ENCODE measurements around the gene ZBTB7C. TPM values are rescaled to one million over a fixed set of nuclear protein-coding genes. Genes with fewer than 3 reads are reported as not detected.
A peak's percentile ranks its signal among the peaks of the same experiment; 100 is the strongest.

Gene ZBTB7C
- polyA plus RNA-seq, 1 donor: 1.7 TPM

GRCh38 chr18:48371854-48372602, 37.2 kb downstream of the ZBTB7C start:
- H3K4me3 ChIP-seq (ENCODE audit: low read length): no peak overlapping the region
- no peak for DNase-seq
- no CpG with 5 or more reads among the region's 7 CpGs for WGBS (ENCODE audit: insufficient coverage, low lambda C conversion rate)
- no peaks in the 10 kb centered on the region for H3K36me3 ChIP-seq (ENCODE audit: control insufficient read depth, insufficient read depth, low read length)
- no peak overlapping the region for H3K27ac ChIP-seq (ENCODE audit: low read length)
- H3K27me3 ChIP-seq (ENCODE audit: control insufficient read depth, insufficient read depth, low read length): peaks cover 15% of the 10 kb centered on the region
- no peaks in the 10 kb centered on the region for H3K4me1 ChIP-seq (ENCODE audit: control insufficient read depth, insufficient read depth, low read length)
- no peaks in the 10 kb centered on the region for H3K9me3 ChIP-seq (ENCODE audit: control insufficient read depth, low read depth, low read length)

- Histone ChIP-seq H3K36me3 (ENCODE audit: control insufficient read depth, insufficient read depth, low read length) (no peaks in the 10 kb centered on the region), H3K4me3 (ENCODE audit: low read length) (no peak overlapping the region), H3K4me1 (ENCODE audit: control insufficient read depth, insufficient read depth, low read length) (no peaks in the 10 kb centered on the region), H3K27me3 (ENCODE audit: control insufficient read depth, insufficient read depth, low read length) (peaks cover 4% of the 10 kb centered on the region), H3K27ac (ENCODE audit: low read length) (no peak overlapping the region), H3K9me3 (ENCODE audit: control insufficient read depth, low read depth, low read length) (no peaks in the 10 kb centered on the region)
- no peak for DNase-seq
- no CpG with 5 or more reads among the region's 4 CpGs for WGBS (ENCODE audit: insufficient coverage, low lambda C conversion rate)
Measured at GRCh38 chr18:48367557-48367956, 41.6 kb downstream of the ZBTB7C start.

GRCh38 chr18:48365965-48366364, 43.2 kb downstream of the ZBTB7C start:
- Histone ChIP-seq H3K4me1 (ENCODE audit: control insufficient read depth, insufficient read depth, low read length) (no peaks in the 10 kb centered on the region), H3K27me3 (ENCODE audit: control insufficient read depth, insufficient read depth, low read length) (peaks cover 4% of the 10 kb centered on the region), H3K4me3 (ENCODE audit: low read length) (no peak overlapping the region), H3K9me3 (ENCODE audit: control insufficient read depth, low read depth, low read length) (no peaks in the 10 kb centered on the region), H3K36me3 (ENCODE audit: control insufficient read depth, insufficient read depth, low read length) (no peaks in the 10 kb centered on the region), H3K27ac (ENCODE audit: low read length) (no peak overlapping the region)
- no peak for DNase-seq

- WGBS (ENCODE audit: insufficient coverage, low lambda C conversion rate): no CpG with 5 or more reads among the region's 5 CpGs
- H3K4me1 ChIP-seq (ENCODE audit: control insufficient read depth, insufficient read depth, low read length): no peaks in the 10 kb centered on the region
- no peaks in the 10 kb centered on the region for H3K36me3 ChIP-seq (ENCODE audit: control insufficient read depth, insufficient read depth, low read length)
- H3K27me3 ChIP-seq (ENCODE audit: control insufficient read depth, insufficient read depth, low read length): peaks cover 4% of the 10 kb centered on the region
- no peak overlapping the region for H3K27ac ChIP-seq (ENCODE audit: low read length)
- DNase-seq: no peak
- H3K9me3 ChIP-seq (ENCODE audit: control insufficient read depth, low read depth, low read length): no peaks in the 10 kb centered on the region
- H3K4me3 ChIP-seq (ENCODE audit: low read length): no peak overlapping the region
Measured at GRCh38 chr18:48364146-48364545, 45.0 kb downstream of the ZBTB7C start.

GRCh38 chr18:48363175-48363574, 46.0 kb downstream of the ZBTB7C start:
- WGBS (ENCODE audit: insufficient coverage, low lambda C conversion rate): 38% methylated on average over 1 of the region's 3 CpGs
- DNase-seq: no peak
- H3K4me1 ChIP-seq (ENCODE audit: control insufficient read depth, insufficient read depth, low read length): no peaks in the 10 kb centered on the region
- H3K9me3 ChIP-seq (ENCODE audit: control insufficient read depth, low read depth, low read length): no peaks in the 10 kb centered on the region
- no peaks in the 10 kb centered on the region for H3K36me3 ChIP-seq (ENCODE audit: control insufficient read depth, insufficient read depth, low read length)
- no peak overlapping the region for H3K27ac ChIP-seq (ENCODE audit: low read length)
- H3K27me3 ChIP-seq (ENCODE audit: control insufficient read depth, insufficient read depth, low read length): peaks cover 4% of the 10 kb centered on the region
- H3K4me3 ChIP-seq (ENCODE audit: low read length): no peak overlapping the region

GRCh38 chr18:48361801-48362200, 47.4 kb downstream of the ZBTB7C start:
- WGBS (ENCODE audit: insufficient coverage, low lambda C conversion rate): no CpG with 5 or more reads among the region's 4 CpGs

GRCh38 chr18:48360376-48361021, 48.7 kb downstream of the ZBTB7C start:
- H3K27ac ChIP-seq (ENCODE audit: low read length): no peak overlapping the region
- no peak overlapping the region for H3K4me3 ChIP-seq (ENCODE audit: low read length)
- no peaks in the 10 kb centered on the region for H3K36me3 ChIP-seq (ENCODE audit: control insufficient read depth, insufficient read depth, low read length)
- 93% methylated on average over 3 of the region's 9 CpGs for WGBS (ENCODE audit: insufficient coverage, low lambda C conversion rate)
- peaks cover 3% of the 10 kb centered on the region for H3K4me1 ChIP-seq (ENCODE audit: control insufficient read depth, insufficient read depth, low read length)
- H3K27me3 ChIP-seq (ENCODE audit: control insufficient read depth, insufficient read depth, low read length): peaks cover 4% of the 10 kb centered on the region
- no peaks in the 10 kb centered on the region for H3K9me3 ChIP-seq (ENCODE audit: control insufficient read depth, low read depth, low read length)
- no peak for DNase-seq

More at GRCh38 chr18:48361801-48362200, 47.4 kb downstream of the ZBTB7C start:
- DNase-seq: no peak
- Histone ChIP-seq H3K4me3 (ENCODE audit: low read length) (no peak overlapping the region), H3K4me1 (ENCODE audit: control insufficient read depth, insufficient read depth, low read length) (peaks cover 3% of the 10 kb centered on the region), H3K27ac (ENCODE audit: low read length) (no peak overlapping the region), H3K9me3 (ENCODE audit: control insufficient read depth, low read depth, low read length) (no peaks in the 10 kb centered on the region), H3K27me3 (ENCODE audit: control insufficient read depth, insufficient read depth, low read length) (peaks cover 4% of the 10 kb centered on the region), H3K36me3 (ENCODE audit: control insufficient read depth, insufficient read depth, low read length) (no peaks in the 10 kb centered on the region)

GRCh38 chr18:48359626-48360025, 49.6 kb downstream of the ZBTB7C start:
- no CpG with 5 or more reads among the region's 3 CpGs for WGBS (ENCODE audit: insufficient coverage, low lambda C conversion rate)
- Histone ChIP-seq H3K36me3 (ENCODE audit: control insufficient read depth, insufficient read depth, low read length) (no peaks in the 10 kb centered on the region), H3K4me3 (ENCODE audit: low read length) (no peak overlapping the region), H3K9me3 (ENCODE audit: control insufficient read depth, low read depth, low read length) (no peaks in the 10 kb centered on the region), H3K4me1 (ENCODE audit: control insufficient read depth, insufficient read depth, low read length) (peaks cover 3% of the 10 kb centered on the region), H3K27ac (ENCODE audit: low read length) (no peak overlapping the region), H3K27me3 (ENCODE audit: control insufficient read depth, insufficient read depth, low read length) (peaks cover 4% of the 10 kb centered on the region)
- no peak for DNase-seq

GRCh38 chr18:48358868-48359267, 50.3 kb downstream of the ZBTB7C start:
- no peaks in the 10 kb centered on the region for H3K27me3 ChIP-seq (ENCODE audit: control insufficient read depth, insufficient read depth, low read length)
- DNase-seq: no peak

GRCh38 chr18:48356909-48357631, 52.1 kb downstream of the ZBTB7C start:
- WGBS (ENCODE audit: insufficient coverage, low lambda C conversion rate): no CpG with 5 or more reads among the region's 11 CpGs
- no peaks in the 10 kb centered on the region for H3K27me3 ChIP-seq (ENCODE audit: control insufficient read depth, insufficient read depth, low read length)
- no peaks in the 10 kb centered on the region for H3K36me3 ChIP-seq (ENCODE audit: control insufficient read depth, insufficient read depth, low read length)
- no peak overlapping the region for H3K4me3 ChIP-seq (ENCODE audit: low read length)
- H3K9me3 ChIP-seq (ENCODE audit: control insufficient read depth, low read depth, low read length): no peaks in the 10 kb centered on the region
- peak in 1 of 2 donors; percentile 32 for DNase-seq
- no peak overlapping the region for H3K27ac ChIP-seq (ENCODE audit: low read length)
- H3K4me1 ChIP-seq (ENCODE audit: control insufficient read depth, insufficient read depth, low read length): peaks cover 3% of the 10 kb centered on the region

More at GRCh38 chr18:48358868-48359267, 50.3 kb downstream of the ZBTB7C start:
- no CpG with 5 or more reads among the region's 3 CpGs for WGBS (ENCODE audit: insufficient coverage, low lambda C conversion rate)
- Histone ChIP-seq H3K4me1 (ENCODE audit: control insufficient read depth, insufficient read depth, low read length) (peaks cover 3% of the 10 kb centered on the region), H3K27ac (ENCODE audit: low read length) (no peak overlapping the region), H3K9me3 (ENCODE audit: control insufficient read depth, low read depth, low read length) (no peaks in the 10 kb centered on the region), H3K36me3 (ENCODE audit: control insufficient read depth, insufficient read depth, low read length) (no peaks in the 10 kb centered on the region), H3K4me3 (ENCODE audit: low read length) (no peak overlapping the region)

Data from large intestine (tissue), 3 donors.